ENCODE data around the gene TACC2.

DNA sequence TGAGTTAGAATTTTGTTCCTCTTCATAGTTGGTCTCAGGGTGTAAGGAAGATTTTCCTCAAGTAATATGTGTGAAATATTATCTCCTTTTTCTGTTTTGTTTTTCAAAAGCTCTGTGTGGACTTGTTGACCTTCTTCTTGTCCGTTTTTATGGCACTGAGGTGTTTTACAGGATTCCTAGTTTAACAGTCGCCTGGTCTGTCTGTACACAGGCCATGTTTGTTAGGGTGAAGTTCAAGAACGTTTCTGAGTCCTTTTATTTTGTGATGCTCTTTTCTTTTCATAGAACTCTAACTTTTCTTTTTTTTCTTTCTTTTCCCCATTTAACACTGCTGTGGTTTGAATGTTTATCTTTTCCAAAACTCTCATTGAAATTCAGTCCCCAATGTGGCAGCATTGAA is 18.5 kb downstream of the TACC2 start:
- TF ChIP-seq, protein P1, sequence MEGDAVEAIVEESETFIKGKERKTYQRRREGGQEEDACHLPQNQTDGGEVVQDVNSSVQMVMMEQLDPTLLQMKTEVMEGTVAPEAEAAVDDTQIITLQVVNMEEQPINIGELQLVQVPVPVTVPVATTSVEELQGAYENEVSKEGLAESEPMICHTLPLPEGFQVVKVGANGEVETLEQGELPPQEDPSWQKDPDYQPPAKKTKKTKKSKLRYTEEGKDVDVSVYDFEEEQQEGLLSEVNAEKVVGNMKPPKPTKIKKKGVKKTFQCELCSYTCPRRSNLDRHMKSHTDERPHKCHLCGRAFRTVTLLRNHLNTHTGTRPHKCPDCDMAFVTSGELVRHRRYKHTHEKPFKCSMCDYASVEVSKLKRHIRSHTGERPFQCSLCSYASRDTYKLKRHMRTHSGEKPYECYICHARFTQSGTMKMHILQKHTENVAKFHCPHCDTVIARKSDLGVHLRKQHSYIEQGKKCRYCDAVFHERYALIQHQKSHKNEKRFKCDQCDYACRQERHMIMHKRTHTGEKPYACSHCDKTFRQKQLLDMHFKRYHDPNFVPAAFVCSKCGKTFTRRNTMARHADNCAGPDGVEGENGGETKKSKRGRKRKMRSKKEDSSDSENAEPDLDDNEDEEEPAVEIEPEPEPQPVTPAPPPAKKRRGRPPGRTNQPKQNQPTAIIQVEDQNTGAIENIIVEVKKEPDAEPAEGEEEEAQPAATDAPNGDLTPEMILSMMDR (IDR thresholded peaks at IDR 0.05), result no peak
- no peak for TF ChIP-seq EZH2 (IDR thresholded peaks at IDR 0.05; ENCODE audit: borderline replicate concordance, insufficient read depth, low read depth, low read length, poor library complexity, severe bottlenecking)

All from B cell (primary cell).